IMR-90 (cell line): ENCODE measurements around the gene HEYL. TPM values are rescaled to one million over a fixed set of nuclear protein-coding genes. Genes with fewer than 3 reads are reported as not detected.
A peak's percentile ranks its signal among the peaks of the same experiment; 100 is the strongest.

ENCODE experiments used
- ATAC-seq: fragments of 200-7000 bp; cut with Tn5 transposase; 2 replicates; pipeline ENCODE4 v1.9.1; 2020; ENCODE audit warnings: low read depth, mild to moderate bottlenecking, moderate library complexity
- BruUV-seq: library from RNA; stranded (reverse); fragments of 400-500 nt; replicated peaks from 2 replicates; lab custom pipeline; 2021; lab: Mats Ljungman, UMichigan
- CTCF ChIA-PET: fragments of 300-600 bp; formaldehyde crosslinking; extraction: SDS; loops from one replicate; lab custom pipeline; 2021; ENCODE audit warnings: antibody characterized with exemption; lab: Yijun Ruan, JAX
- POLR2A ChIA-PET: fragments of 300-600 bp; sonication (Branson Sonifier 250); formaldehyde crosslinking; loops from one replicate; lab custom pipeline; 2022; ENCODE audit warnings: antibody characterized with exemption; ENCODE audit not compliant: unreplicated experiment; lab: Charles Lee
- DNase-seq: peaks from one replicate; pipeline ENCODE4 v3.0.0; 2013
- H2AFZ ChIP-seq: replicated peaks from 2 replicates; pipeline ENCODE3; 2013; ENCODE audit warnings: low read length, mild to moderate bottlenecking; ENCODE audit not compliant: poor library complexity
- H2AK5ac ChIP-seq: 2 replicates; pipeline ENCODE4 v1.6.1; 2013; ENCODE audit warnings: low read depth, low read length, inconsistent platforms
- H2AK9ac ChIP-seq: replicated peaks from 2 replicates; pipeline ENCODE3; 2013; ENCODE audit warnings: mild to moderate bottlenecking, low read depth, low read length, moderate library complexity; ENCODE audit not compliant: poor library complexity
- H2BK120ac ChIP-seq: 2 replicates; pipeline ENCODE4 v1.6.1; 2013; ENCODE audit warnings: low read depth, low read length, inconsistent platforms
- H2BK15ac ChIP-seq: 3 replicates; pipeline ENCODE4 v1.6.1; 2013; ENCODE audit warnings: low read depth, low read length, inconsistent platforms
- H2BK20ac ChIP-seq: 2 replicates; pipeline ENCODE4 v1.6.1; 2013; ENCODE audit warnings: low read depth, mild to moderate bottlenecking, inconsistent platforms, low read length, moderate library complexity
- H2BK5ac ChIP-seq: 2 replicates; pipeline ENCODE4 v1.6.1; 2013; ENCODE audit warnings: mild to moderate bottlenecking, low read depth, low read length, inconsistent platforms; ENCODE audit not compliant: poor library complexity, severe bottlenecking
- H3K14ac ChIP-seq: replicated peaks from 2 replicates; pipeline ENCODE4 v1.6.1; 2013; ENCODE audit warnings: low read depth, low read length, inconsistent platforms
- H3K18ac ChIP-seq: 2 replicates; pipeline ENCODE4 v1.6.1; 2013; ENCODE audit warnings: low read depth, low read length, control low read depth
- H3K23ac ChIP-seq: 2 replicates; pipeline ENCODE4 v1.6.1; 2013; ENCODE audit warnings: low read depth, low read length, inconsistent platforms
- H3K27ac ChIP-seq: 2 replicates; pipeline ENCODE4 v1.5.1; 2013; ENCODE audit warnings: mild to moderate bottlenecking, control low read depth, low read length; ENCODE audit not compliant: insufficient read depth
- H3K27me3 ChIP-seq: 2 replicates; pipeline ENCODE4 v1.6.1; 2013; ENCODE audit warnings: low read length; ENCODE audit not compliant: control insufficient read depth, insufficient read depth
- H3K36me3 ChIP-seq: 2 replicates; pipeline ENCODE4 v1.6.1; 2013; ENCODE audit warnings: low read length, mixed read lengths; ENCODE audit not compliant: control insufficient read depth, insufficient read depth
- H3K4ac ChIP-seq: 2 replicates; pipeline ENCODE4 v1.6.1; 2013; ENCODE audit warnings: low read depth, low read length, inconsistent platforms
- H3K4me1 ChIP-seq: 2 replicates; pipeline ENCODE4 v1.6.1; 2013; ENCODE audit warnings: low read length, mixed read lengths; ENCODE audit not compliant: control insufficient read depth, insufficient read depth
- H3K4me2 ChIP-seq: 2 replicates; pipeline ENCODE4 v1.6.1; 2013; ENCODE audit warnings: low read depth, mild to moderate bottlenecking, control low read depth, low read length, moderate library complexity
- H3K4me3 ChIP-seq: 2 replicates; pipeline ENCODE4 v1.5.1; 2013; ENCODE audit warnings: low read depth, mild to moderate bottlenecking, control low read depth, low read length, moderate library complexity; ENCODE audit not compliant: insufficient read depth
- H3K56ac ChIP-seq: 2 replicates; pipeline ENCODE4 v1.6.1; 2013; ENCODE audit warnings: low read length, inconsistent platforms; ENCODE audit not compliant: insufficient read depth; ENCODE audit errors: extremely low read depth
- H3K79me1 ChIP-seq, 2 experiments: 2 replicates each; pipeline ENCODE4 v1.6.1; 2013; ENCODE audit warnings: low read length in 2 of 2, inconsistent platforms in 1 of 2, low read depth in 1 of 2
- H3K9ac ChIP-seq: 2 replicates; pipeline ENCODE4 v1.6.1; 2013; ENCODE audit warnings: low read depth, low read length, control low read depth
- H3K9me1 ChIP-seq: 2 replicates; pipeline ENCODE4 v1.6.1; 2013; ENCODE audit warnings: low read length, inconsistent platforms; ENCODE audit not compliant: insufficient read depth
- H3K9me3 ChIP-seq: 2 replicates; pipeline ENCODE4 v1.6.1; 2013; ENCODE audit warnings: low read length; ENCODE audit not compliant: control insufficient read depth, insufficient read depth
- H4K20me1 ChIP-seq: 2 replicates; pipeline ENCODE4 v1.6.1; 2013; ENCODE audit warnings: low read length, inconsistent platforms; ENCODE audit not compliant: insufficient read depth
- H4K5ac ChIP-seq: 2 replicates; pipeline ENCODE4 v1.6.1; 2013; ENCODE audit warnings: mild to moderate bottlenecking, low read depth, low read length, control low read depth
- H4K8ac ChIP-seq, 2 experiments: 2 replicates each; pipeline ENCODE4 v1.6.1; 2013; ENCODE audit warnings: low read depth in 2 of 2, low read length in 2 of 2, control low read depth in 1 of 2, inconsistent platforms in 1 of 2
- H4K91ac ChIP-seq: 2 replicates; pipeline ENCODE4 v1.6.1; 2013; ENCODE audit warnings: low read depth, low read length, inconsistent platforms; ENCODE audit not compliant: insufficient read depth
- BHLHE40 ChIP-seq: fragments of 150-350 bp; IDR thresholded peaks from 2 replicates; pipeline ENCODE4 v1.6.1; 2016; ENCODE audit warnings: mild to moderate bottlenecking, low read depth, low read length
- CEBPB ChIP-seq: IDR thresholded peaks from 2 replicates; pipeline ENCODE4 v1.6.1; 2012; ENCODE audit warnings: low read depth, low read length, improper control_type of control experiment
- CHD1 ChIP-seq: IDR thresholded peaks from 2 replicates; pipeline ENCODE4 v1.6.1; 2012; ENCODE audit warnings: low read depth, low read length, improper control_type of control experiment
- CTCF ChIP-seq: conservative IDR thresholded peaks from 2 replicates; pipeline ENCODE4 v1.5.1; 2012; ENCODE audit warnings: mild to moderate bottlenecking, low read depth, low read length, improper control_type of control experiment
- FOS ChIP-seq: fragments of 150-350 bp; IDR thresholded peaks from 2 replicates; pipeline ENCODE4 v1.6.1; 2016; ENCODE audit warnings: low read depth, low read length
- MAZ ChIP-seq: IDR thresholded peaks from 2 replicates; pipeline ENCODE4 v1.6.1; 2012; ENCODE audit warnings: low read depth, mild to moderate bottlenecking, low read length, improper control_type of control experiment, moderate library complexity, borderline replicate concordance
- MXI1 ChIP-seq: IDR thresholded peaks from 2 replicates; pipeline ENCODE4 v1.6.1; 2012; ENCODE audit warnings: low read depth, mild to moderate bottlenecking, low read length, moderate library complexity, borderline replicate concordance
- NFE2L2 ChIP-seq: fragments of 150-350 bp; IDR thresholded peaks from 2 replicates; pipeline ENCODE4 v1.6.1; 2016; ENCODE audit warnings: low read depth, mild to moderate bottlenecking, low read length
- POLR2A ChIP-seq: IDR thresholded peaks from 2 replicates; pipeline ENCODE4 v1.6.1; 2012; ENCODE audit warnings: mild to moderate bottlenecking, low read depth, low read length
- RAD21 ChIP-seq: IDR thresholded peaks from 2 replicates; pipeline ENCODE4 v1.6.1; 2012; ENCODE audit warnings: low read length, improper control_type of control experiment
- RCOR1 ChIP-seq: IDR thresholded peaks from 2 replicates; pipeline ENCODE4 v1.6.1; 2012; ENCODE audit warnings: mild to moderate bottlenecking, low read length, improper control_type of control experiment; ENCODE audit not compliant: insufficient replicate concordance
- SMC3 ChIP-seq: fragments of 150-350 bp; IDR thresholded peaks from 2 replicates; pipeline ENCODE4 v1.6.1; 2016; ENCODE audit warnings: low read depth, mild to moderate bottlenecking, antibody characterized with exemption, low read length, moderate library complexity
- USF2 ChIP-seq: fragments of 150-350 bp; IDR thresholded peaks from 2 replicates; pipeline ENCODE4 v1.6.1; 2017; ENCODE audit warnings: mild to moderate bottlenecking, antibody characterized with exemption, low read length, low read depth
- WGBS, 2 experiments: methylation state at CpG; one replicate each; pipeline versions ENCODE4 v1.1.5 to v1.1.7; 2013; ENCODE audit warnings: missing lambda C conversion rate in 2 of 2; ENCODE audit not compliant: insufficient read length in 1 of 2; ENCODE audit errors: extremely low coverage in 2 of 2; 5-methylcytosine and 5-hydroxymethylcytosine counted together
- dilution Hi-C: fragments of 300-500 bp; cut with HindIII; formaldehyde crosslinking; loops from one replicate; pipeline ENCODE4 v1.14.3; 2018; ENCODE audit warnings: low sequenced_read_pairs; ENCODE audit not compliant: unreplicated experiment
- in situ Hi-C: fragments of 300-500 bp; cut with MboI; formaldehyde crosslinking; loops from 3 replicates; pipeline ENCODE4 v1.14.3; 2019; ENCODE audit warnings: low sequenced_read_pairs, inconsistent platforms, mixed read lengths
- intact Hi-C: fragments of 100-400 bp; cut with micrococcal nuclease; formaldehyde crosslinking; loops from 2 replicates; pipeline ENCODE4 v1.10.0; 2022
- polyA plus RNA-seq, 3 experiments: library from polyadenylated mRNA; depleted of rRNA; stranded (reverse); fragments of >200 nt; gene quantifications; 2 replicates each; pipeline ENCODE4 v1.2.3, GENCODE V29; 2012; ENCODE audit warnings: low replicate concordance in 1 of 3
- total RNA-seq: library from RNA; depleted of rRNA; stranded (reverse); fragments of >200 nt; gene quantifications from 2 replicates; pipeline ENCODE4 v1.2.3, GENCODE V29; 2012

The HEYL gene
- total and polyA plus RNA-seq, 2 of the 4 experiments (the other 2 are of a cell fraction), result 0.02 TPM; not detected in 1

GRCh38 chr1:39654291-39654690 lies 14.8 kb upstream of the HEYL start (continued):
- no peak for TF ChIP-seq BHLHE40
- no peak for TF ChIP-seq SMC3
- no peak for TF ChIP-seq RAD21

- Histone ChIP-seq H2AFZ (peak overlapping the region; percentile 54), H3K18ac (no peak overlapping the region), H3K79me1 (no peaks in the 10 kb centered on the region), H3K36me3 (no peaks in the 10 kb centered on the region), H3K27me3 (peaks cover 27% of the 10 kb centered on the region), H3K4ac (no peak overlapping the region), H3K9me1 (no peaks in the 10 kb centered on the region; the same call in 1 of the 2 replicates), H2AK5ac (no peak overlapping the region), H3K23ac (no peak overlapping the region), H3K4me3 (no peak overlapping the region), H3K9me3 (no peaks in the 10 kb centered on the region), H3K56ac (no peak overlapping the region), H4K8ac (no peak overlapping the region), H4K20me1 (no peaks in the 10 kb centered on the region), H3K4me1 (no peaks in the 10 kb centered on the region; the same call in 1 of the 2 replicates), H3K9ac (no peak overlapping the region), H2BK20ac (no peak overlapping the region), H2AK9ac (no peak overlapping the region), H3K4me2 (peak overlapping the region; percentile 75; the same call in 1 of the 2 replicates), H2BK15ac (no peak overlapping the region), H4K5ac (no peak overlapping the region), H3K14ac (no peak overlapping the region), H2BK120ac (no peak overlapping the region), H2BK5ac (no peak overlapping the region), H4K91ac (no peak overlapping the region), H3K27ac (no peak overlapping the region)
- intact Hi-C loops, result loop anchor here (1.0 to 10.0 kb wide), 2 partner anchors 47 to 559 kb away; no protein-coding TSS in a partner anchor
- dilution Hi-C loops, result no loop called here
- ChIA-PET CTCF (interaction anchor here (0.6 to 2.8 kb wide), 11 partner anchors 13 to 79 kb away, joined by 3 to 16 read pairs (median 4); no protein-coding TSS in a partner anchor), POLR2A (no interaction called here)
- TF ChIP-seq MXI1 (no peak), BHLHE40 (no peak), MAZ (no peak), RCOR1 (no peak), CEBPB (0 out of 2 replicates have a peak, but pooled peaks have one; percentile 39), USF2 (no peak), POLR2A (no peak), CHD1 (no peak), CTCF (peak; percentile 92), FOS (no peak), SMC3 (peak; percentile 89), NFE2L2 (no peak), RAD21 (peak; percentile 91)
- no TSS peak for BruUV-seq
- 15% methylated on average over 2 of the region's 8 CpGs; no CpG with 5 or more reads in 1 of the 2 experiments for WGBS, 2 experiments
- peak; percentile 78 for DNase-seq
- in situ Hi-C loops, result no loop called here
- peak; percentile 89 for ATAC-seq
Observed at GRCh38 chr1:39653546-39654031, 14.1 kb upstream of the HEYL start.
